PC-3 (cell line): ENCODE measurements around the gene KISS1R.
"Not testable (repeated sequence)": the region's sequence is repeated elsewhere in the genome, so short reads cannot be mapped to it uniquely, and the experiment has no call there.

Source experiments
- CTCF ChIP-seq: fragments of 300-600 bp; sonication (generic); conservative IDR thresholded peaks from 2 replicates; pipeline ENCODE4 v1.5.1; 2017; ENCODE audit warnings: antibody characterized with exemption, low read depth, mild to moderate bottlenecking, low read length
- EZH2 ChIP-seq: fragments of 300-600 bp; sonication (generic); IDR thresholded peaks from one replicate; pipeline ENCODE4 v1.6.1; 2017; ENCODE audit warnings: antibody characterized with exemption, mild to moderate bottlenecking, low read length; ENCODE audit not compliant: unreplicated experiment

GRCh38 chr19:957578-957977 lies 40.4 kb downstream of the KISS1R start:
- not testable (repeated sequence) for TF ChIP-seq EZH2, CTCF
